ENCODE results near the gene NPPB.
A peak's percentile ranks its signal among the peaks of the same experiment; 100 is the strongest.
"Not testable (repeated sequence)": the region's sequence is repeated elsewhere in the genome, so short reads cannot be mapped to it uniquely, and the experiment has no call there.

NPPB gene

GRCh38 chr1:11858613-11858967, at the start of gene NPPB:
NPPB (minus strand) TSS chr1:11858945; CDS start chr1:11858833, 112 bp downstream.
- DNase-seq, result no peak

GRCh38 chr1:11908095-11908675, 49.4 kb upstream of the NPPB start:
- DNase-seq, result peak; percentile 97

- DNase-seq, result peak; percentile 94
These were observed 48.7 kb upstream of the NPPB start for GRCh38 chr1:11907275-11908094.

GRCh38 chr1:11906870-11907269, 48.1 kb upstream of the NPPB start:
- DNase-seq, result no peak

- DNase-seq, result no peak
These were observed 46.2 kb upstream of the NPPB start for GRCh38 chr1:11904978-11905377.

- not testable (repeated sequence) for DNase-seq
These were observed 45.4 kb upstream of the NPPB start for GRCh38 chr1:11904156-11904555.

GRCh38 chr1:11903210-11903609, 44.5 kb upstream of the NPPB start:
- no peak for DNase-seq

- DNase-seq, result not testable (repeated sequence)
These were observed 42.7 kb upstream of the NPPB start for GRCh38 chr1:11901446-11901845.

GRCh38 chr1:11898831-11899467, 40.2 kb upstream of the NPPB start:
- DNase-seq, result no peak

- no peak for DNase-seq
These were observed 39.5 kb upstream of the NPPB start for GRCh38 chr1:11898086-11898785.

GRCh38 chr1:11894501-11894900, 35.8 kb upstream of the NPPB start:
- not testable (repeated sequence) for DNase-seq

- peak; percentile 72 for DNase-seq
These were observed 35.1 kb upstream of the NPPB start for GRCh38 chr1:11893907-11894251.

- DNase-seq, result no peak
These were observed 32.9 kb upstream of the NPPB start for GRCh38 chr1:11891433-11892186.

- no peak for DNase-seq
These were observed 30.1 kb upstream of the NPPB start for GRCh38 chr1:11888877-11889208.

GRCh38 chr1:11888206-11888876, 29.6 kb upstream of the NPPB start:
- no peak for DNase-seq

GRCh38 chr1:11887666-11888007, 28.9 kb upstream of the NPPB start:
- DNase-seq, result no peak

GRCh38 chr1:11886986-11887665, 28.4 kb upstream of the NPPB start:
- no peak for DNase-seq

- DNase-seq, result no peak
These were observed 27.2 kb upstream of the NPPB start for GRCh38 chr1:11885916-11886315.

- DNase-seq, result peak; percentile 18
These were observed 24.2 kb upstream of the NPPB start for GRCh38 chr1:11882814-11883538.

- no peak for DNase-seq
These were observed 23.1 kb upstream of the NPPB start for GRCh38 chr1:11881749-11882441.
